HG02588 (cell line): Measurements from ENCODE around the gene TULP4.

ENCODE experiments used
- ATAC-seq: cut with Tn5 transposase; IDR thresholded peaks from one replicate; pipeline ENCODE4 v1.9.1; 2021; ENCODE audit warnings: mild to moderate bottlenecking, moderate library complexity; ENCODE audit not compliant: unreplicated experiment

The TULP4 gene

GRCh38 chr6:158356586-158357546, 44.6 kb downstream of the TULP4 start:
- ATAC-seq, result peak; percentile 20

GRCh38 chr6:158357570-158358216, 45.4 kb downstream of the TULP4 start:
- ATAC-seq, result peak; percentile 69

- no peak for ATAC-seq
These were observed 46.3 kb downstream of the TULP4 start for GRCh38 chr6:158358450-158359077.

GRCh38 chr6:158361068-158361467, 48.8 kb downstream of the TULP4 start:
- ATAC-seq, result no peak

GRCh38 chr6:158361961-158362669, 49.9 kb downstream of the TULP4 start:
- ATAC-seq, result no peak

GRCh38 chr6:158366363-158366762, 54.1 kb downstream of the TULP4 start:
- ATAC-seq, result no peak

GRCh38 chr6:158367816-158368215, 55.6 kb downstream of the TULP4 start:
- ATAC-seq, result no peak

- no peak for ATAC-seq
These were observed 57.0 kb downstream of the TULP4 start for GRCh38 chr6:158369241-158369640.

- no peak for ATAC-seq
These were observed 58.5 kb downstream of the TULP4 start for GRCh38 chr6:158370805-158371204.

GRCh38 chr6:158371261-158371660, 59.0 kb downstream of the TULP4 start:
- ATAC-seq, result no peak

GRCh38 chr6:158372574-158372973, 60.3 kb downstream of the TULP4 start:
- no peak for ATAC-seq

- ATAC-seq, result no peak
These were observed 60.9 kb downstream of the TULP4 start for GRCh38 chr6:158373214-158373613.

- no peak for ATAC-seq
These were observed 61.8 kb downstream of the TULP4 start for GRCh38 chr6:158374020-158374419.

- ATAC-seq, result no peak
These were observed 64.4 kb downstream of the TULP4 start for GRCh38 chr6:158376631-158377081.

GRCh38 chr6:158377860-158378259, 65.6 kb downstream of the TULP4 start:
- ATAC-seq, result no peak

GRCh38 chr6:158379336-158379735, 67.1 kb downstream of the TULP4 start:
- no peak for ATAC-seq

GRCh38 chr6:158381214-158381613, 68.9 kb downstream of the TULP4 start:
- no peak for ATAC-seq

GRCh38 chr6:158382491-158382890, 70.2 kb downstream of the TULP4 start:
- no peak for ATAC-seq

- no peak for ATAC-seq
These were observed 70.8 kb downstream of the TULP4 start for GRCh38 chr6:158383057-158383456.

- no peak for ATAC-seq
These were observed 71.3 kb downstream of the TULP4 start for GRCh38 chr6:158383542-158383941.

GRCh38 chr6:158384671-158385110, 72.4 kb downstream of the TULP4 start:
- ATAC-seq, result no peak
